Activated T-helper 1 cell treated with anti-CD3 and anti-CD28 coated beads, Interleukin-2, amount 50 U/mL, for 16 hours (primary cell): Measurements from ENCODE around the gene PTGFRN.
"Not testable (repeated sequence)": the region's sequence is repeated elsewhere in the genome, so short reads cannot be mapped to it uniquely, and the experiment has no call there.

Source experiments
- DNase-seq, 2 donors: peaks; one replicate each; pipeline ENCODE4 v3.0.0-alpha.2; 2020; ENCODE audit warnings: low read depth in 1 of 2, low spot score in 1 of 2

The PTGFRN gene

GRCh38 chr1:116916002-116916401 is 6.3 kb downstream of the PTGFRN start:
- no peak for DNase-seq

DNA sequence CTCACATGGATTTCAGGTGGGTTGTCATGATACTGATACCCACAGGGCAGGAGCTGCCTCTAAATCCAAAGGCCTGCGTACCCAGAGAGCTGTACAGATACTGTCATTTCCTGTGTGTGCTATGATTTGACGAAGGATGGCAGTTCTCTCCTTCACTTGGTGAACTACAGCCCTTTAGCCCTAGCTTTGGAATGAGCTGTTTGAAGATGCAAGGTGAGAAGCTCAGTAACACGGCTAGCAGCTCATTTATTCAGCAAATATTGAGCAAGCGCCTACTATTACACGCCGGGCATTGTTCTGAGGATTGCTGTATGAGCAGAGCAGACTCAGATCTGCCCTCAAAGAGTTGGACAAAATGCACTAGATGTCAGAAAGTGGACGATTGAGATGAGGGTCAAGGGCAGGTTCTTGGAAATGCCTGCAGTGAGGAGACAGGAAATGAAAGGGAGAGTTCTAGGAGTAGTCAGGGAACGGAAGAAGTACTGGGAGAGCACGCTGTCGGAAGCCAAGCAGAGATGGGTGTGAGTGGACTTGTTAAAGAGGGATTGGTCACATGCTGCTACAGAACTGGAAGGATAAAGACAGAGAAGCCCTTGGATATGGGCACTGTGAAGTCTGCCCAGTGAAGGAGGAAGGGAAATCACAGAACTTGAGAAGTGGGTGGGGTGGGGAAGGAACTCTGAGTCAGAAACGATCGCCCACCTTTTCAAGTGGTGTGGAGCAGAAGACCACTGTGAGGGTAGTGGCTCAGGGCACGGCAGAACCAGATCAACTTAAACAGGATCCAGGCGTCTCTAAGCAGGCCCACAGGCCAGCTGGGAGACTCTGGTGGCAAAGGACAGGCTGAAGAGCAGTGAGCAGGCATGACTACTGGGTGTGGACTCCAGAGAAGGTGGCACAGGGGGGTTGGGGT is 7.1 kb downstream of the PTGFRN start:
- DNase-seq = no peak

GRCh38 chr1:116918714-116919357 is 9.1 kb downstream of the PTGFRN start:
- no peak for DNase-seq

- no peak for DNase-seq
These were observed 10.1 kb downstream of the PTGFRN start for GRCh38 chr1:116919802-116920201.

DNA sequence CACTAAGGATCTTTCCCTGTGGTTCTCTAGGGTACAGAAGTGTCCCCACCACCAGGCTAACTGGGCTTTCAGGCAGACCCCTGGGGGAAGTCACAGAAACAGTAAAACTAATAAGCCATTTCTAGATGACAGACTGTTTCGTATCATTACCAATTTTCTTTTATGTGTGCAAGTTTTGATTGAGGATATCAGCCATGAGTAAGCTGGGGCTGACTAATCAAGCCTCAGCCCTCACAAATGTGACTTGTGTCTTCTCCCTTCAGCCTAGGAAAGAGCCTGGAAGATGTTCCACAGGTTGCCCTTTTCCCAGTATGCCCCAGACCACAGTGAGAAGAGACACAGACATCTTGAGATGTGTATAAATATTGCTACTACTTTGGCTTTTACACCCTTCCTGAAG is 10.5 kb downstream of the PTGFRN start:
- DNase-seq = no peak

DNA sequence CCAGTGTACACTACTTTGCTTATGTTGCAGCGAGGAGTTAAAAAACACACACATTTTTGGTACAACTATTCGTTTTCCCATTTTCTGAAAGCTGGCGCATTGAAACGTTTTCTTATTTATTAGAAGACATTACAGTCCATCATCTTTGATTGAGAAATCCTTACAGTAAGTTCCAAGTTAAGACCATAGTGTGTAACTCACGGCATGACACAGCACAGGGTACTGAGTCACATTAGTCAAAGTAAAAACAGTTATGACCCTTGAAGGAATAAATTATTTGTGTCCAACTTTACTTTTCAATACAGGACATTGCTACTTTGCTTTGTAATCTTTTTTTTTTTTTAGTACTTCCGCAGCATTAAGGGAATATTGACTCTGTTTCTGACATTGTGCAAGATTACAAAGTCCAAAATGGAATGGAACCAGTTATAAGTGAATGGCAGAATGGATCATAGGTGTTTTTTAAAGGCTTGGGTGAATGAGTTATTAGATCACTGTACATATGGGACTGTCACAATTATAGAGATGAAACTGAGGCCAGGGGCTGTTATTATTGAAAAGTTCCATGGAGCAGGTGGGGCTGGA is 11.7 kb downstream of the PTGFRN start:
- DNase-seq = no peak

- DNase-seq = no peak
These were observed 12.2 kb downstream of the PTGFRN start for GRCh38 chr1:116921937-116922336.

DNA sequence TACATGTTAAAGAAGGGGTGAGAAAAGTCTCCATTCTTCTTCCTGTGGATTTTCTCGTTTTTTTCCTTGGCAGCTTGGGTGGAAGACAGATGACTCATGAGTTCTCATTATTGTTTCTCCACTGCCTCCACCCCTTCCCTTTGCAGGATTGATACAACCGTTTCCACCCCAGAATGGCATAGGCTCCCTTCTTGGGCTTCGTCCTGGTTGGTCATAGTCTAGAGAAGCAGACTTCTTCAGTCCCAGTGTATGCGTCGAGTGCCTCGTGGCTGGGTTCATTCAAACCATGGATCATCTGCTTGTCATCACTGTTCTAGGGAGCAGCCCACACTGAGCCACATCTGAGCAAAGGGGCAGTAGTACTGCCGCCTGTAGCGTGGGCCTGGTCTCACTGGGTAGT is 13.7 kb downstream of the PTGFRN start:
- DNase-seq = no peak

DNA sequence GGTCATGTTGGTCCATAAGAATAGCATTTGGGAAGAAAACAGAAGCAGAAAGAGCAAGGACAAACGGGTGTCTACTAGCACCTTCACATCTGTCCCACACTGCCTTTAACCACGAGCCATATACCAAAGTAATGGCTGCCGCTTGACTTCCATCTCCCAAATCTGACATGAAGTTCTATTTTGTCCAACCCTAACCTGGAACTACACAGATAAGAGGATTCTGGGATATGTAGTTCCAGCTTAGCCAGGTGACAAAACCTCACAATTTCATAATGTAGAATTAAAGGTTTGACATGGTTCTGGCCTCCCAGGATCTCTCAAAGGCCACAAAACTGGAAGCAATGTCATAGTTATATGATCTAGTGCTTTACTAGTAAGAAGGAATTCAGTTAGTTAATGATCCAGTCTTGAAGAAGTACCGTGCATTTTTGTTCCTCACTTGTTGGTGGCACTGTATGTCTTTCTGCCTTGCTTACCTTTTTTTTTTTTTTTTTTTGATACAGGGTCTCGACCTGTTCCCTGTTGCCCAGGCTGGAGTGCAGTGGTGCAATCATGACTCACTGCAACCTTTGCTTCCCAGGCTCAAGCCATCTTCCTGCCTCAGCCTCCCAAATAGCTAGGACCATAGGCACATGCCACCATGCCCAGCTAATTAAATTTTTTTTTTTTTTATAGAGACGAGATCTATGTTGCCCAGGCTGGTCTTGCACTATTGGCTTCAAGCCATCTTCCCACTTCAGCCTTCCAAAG is 17.5 kb downstream of the PTGFRN start:
- DNase-seq = no peak

- DNase-seq = no peak
These were observed 20.4 kb downstream of the PTGFRN start for GRCh38 chr1:116929961-116930592.

- DNase-seq = no peak
These were observed 21.6 kb downstream of the PTGFRN start for GRCh38 chr1:116931016-116931918.

DNA sequence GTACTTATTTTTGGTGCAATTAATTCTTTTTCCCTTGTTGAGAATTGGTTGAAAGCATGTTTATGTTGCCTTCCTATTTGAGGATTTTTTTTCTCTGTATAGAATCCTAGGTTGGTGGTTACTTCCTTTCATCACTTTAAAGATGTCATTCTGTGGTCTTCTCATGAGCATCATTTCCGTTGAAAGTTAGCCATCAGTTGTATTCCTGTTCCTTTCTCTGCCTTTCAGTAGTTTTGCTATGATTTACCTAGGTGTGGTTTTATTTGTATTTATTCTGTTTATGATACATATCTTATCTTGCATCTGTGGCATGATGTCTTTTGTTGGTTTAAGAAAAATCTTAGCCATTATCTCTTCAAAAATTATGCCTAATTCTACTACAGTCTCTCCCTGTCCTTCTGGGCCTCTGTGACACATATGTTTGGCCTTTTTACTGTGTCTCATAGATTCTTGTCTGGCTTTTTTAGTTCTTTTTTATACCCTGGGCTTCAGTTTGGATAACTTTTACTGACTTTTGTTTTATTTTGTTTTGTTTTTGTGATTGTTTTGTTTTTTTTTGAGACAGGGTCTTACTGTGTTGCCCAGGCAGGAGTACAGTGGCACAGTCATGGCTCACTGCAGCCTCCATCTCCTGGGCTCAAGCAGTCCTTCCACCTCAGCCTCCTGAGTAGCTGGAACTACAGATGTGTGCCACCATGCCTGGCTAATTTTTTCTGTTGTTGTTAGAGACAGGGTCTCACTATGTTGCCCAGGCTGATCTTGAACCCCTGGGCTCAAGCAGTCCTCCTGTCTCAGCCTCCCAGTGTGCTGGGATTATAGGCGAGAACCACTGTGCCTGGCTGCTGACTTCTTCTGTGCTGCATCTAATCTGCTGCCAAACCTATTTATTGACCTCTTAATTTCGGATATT is 24.1 kb downstream of the PTGFRN start:
- DNase-seq = no peak

DNA sequence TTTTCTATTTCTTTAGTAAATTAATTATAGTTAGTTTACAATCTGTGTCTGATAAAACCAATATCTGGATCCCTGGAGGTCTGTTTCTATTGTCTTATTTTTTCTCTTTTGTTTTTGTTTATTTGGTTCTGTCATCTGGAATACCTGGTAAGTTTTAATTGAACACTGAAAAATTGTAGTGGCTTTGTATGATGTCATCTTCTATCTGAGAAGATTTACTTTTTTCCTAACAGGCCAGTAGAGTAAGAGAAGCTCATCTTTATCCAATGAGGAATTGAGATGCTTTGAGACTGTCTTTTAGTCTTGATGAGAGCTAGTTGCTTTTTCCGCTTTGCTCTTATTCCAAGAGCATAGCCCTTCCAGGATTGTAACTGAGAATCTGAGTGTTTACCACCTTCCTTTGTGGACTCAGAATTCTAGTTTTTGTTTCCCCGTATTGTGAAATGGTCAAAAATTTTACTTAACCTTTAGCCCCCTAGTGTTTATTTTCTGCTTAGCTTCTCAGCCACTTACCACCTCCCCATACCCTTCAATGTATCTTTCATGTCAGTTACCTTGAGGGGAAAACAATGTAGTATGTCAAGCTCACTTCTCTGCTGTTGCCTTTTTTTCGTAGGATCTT is 25.0 kb downstream of the PTGFRN start:
- no peak for DNase-seq

GRCh38 chr1:116938216-116938615 is 28.5 kb downstream of the PTGFRN start:
- DNase-seq = no peak

- not testable (repeated sequence) for DNase-seq
These were observed 30.2 kb downstream of the PTGFRN start for GRCh38 chr1:116939780-116940543.

DNA sequence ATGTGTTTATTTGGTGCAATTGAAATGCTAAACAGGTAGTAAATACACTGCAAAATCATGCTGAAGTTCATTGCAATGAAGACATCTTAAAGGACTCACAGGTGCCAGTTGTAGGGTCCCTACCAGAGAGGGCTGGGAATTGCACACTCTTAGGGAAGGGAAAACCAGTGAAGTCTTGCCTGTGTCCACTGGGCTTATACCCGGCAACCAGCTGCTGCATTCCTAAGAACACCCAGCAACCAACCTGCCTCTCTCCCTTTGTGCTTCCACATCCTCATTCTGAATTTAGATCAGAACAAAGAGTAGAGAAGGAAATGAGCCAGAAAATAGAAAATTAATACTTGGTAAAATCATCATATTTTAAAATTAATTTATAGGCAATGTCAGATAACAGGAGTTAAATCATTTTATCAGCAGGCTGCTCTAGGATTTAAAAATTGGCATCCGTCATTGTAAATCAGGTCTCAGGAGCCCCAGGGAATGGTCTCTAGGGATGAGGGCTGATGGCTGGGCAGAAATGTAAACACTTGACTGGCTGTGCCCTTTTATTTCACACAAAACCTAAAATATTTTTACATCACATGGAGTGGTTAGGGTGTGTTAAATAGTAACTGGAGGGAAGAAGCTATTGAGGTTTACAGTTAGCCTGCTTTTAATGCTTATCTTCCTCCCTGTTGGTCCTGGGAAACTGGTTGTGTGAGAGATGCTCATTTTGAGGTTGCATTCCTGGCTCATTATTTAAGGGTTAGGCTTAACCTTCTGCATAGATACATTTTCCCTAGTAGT is 31.3 kb downstream of the PTGFRN start:
- no peak for DNase-seq

- no peak for DNase-seq
These were observed 32.0 kb downstream of the PTGFRN start for GRCh38 chr1:116941670-116942069.
